Stimulated activated CD8-positive, alpha-beta memory T cell treated with anti-CD3 and anti-CD28 coated beads, Interleukin-7, amount 100 ng/mL, for 24 hours (primary cell): ENCODE results near the gene CD40.
"Not testable (repeated sequence)": the region's sequence is repeated elsewhere in the genome, so short reads cannot be mapped to it uniquely, and the experiment has no call there.

Source experiments
- DNase-seq: peaks from one replicate; pipeline ENCODE4 v3.0.0-alpha.2; 2020; ENCODE audit warnings: low read depth

CD40 gene

GRCh38 chr20:46099491-46100287, 18.4 kb upstream of the CD40 start:
- no peak for DNase-seq

DNA sequence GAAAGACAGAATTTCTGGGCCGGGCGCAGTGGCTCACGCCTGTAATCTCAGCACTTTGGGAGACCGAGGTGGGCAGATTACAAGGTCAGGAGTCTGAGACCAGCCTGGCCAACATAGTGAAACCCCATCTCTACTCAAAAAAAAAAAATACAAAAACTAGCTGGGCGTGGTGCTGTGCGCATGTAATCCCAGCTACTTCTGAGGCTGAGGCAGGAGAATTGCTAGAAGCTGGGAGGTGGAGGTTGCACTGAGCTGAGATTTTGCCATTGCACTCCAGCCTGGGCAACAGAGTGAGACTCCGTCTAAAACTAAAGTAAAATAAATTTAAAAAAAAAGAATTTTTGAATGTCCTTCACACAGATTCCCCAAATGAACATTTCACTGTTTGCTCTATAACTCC, 17.7 kb upstream of the CD40 start:
- not testable (repeated sequence) for DNase-seq

- DNase-seq = no peak
These were observed 17.1 kb upstream of the CD40 start for GRCh38 chr20:46100988-46101387.

DNA sequence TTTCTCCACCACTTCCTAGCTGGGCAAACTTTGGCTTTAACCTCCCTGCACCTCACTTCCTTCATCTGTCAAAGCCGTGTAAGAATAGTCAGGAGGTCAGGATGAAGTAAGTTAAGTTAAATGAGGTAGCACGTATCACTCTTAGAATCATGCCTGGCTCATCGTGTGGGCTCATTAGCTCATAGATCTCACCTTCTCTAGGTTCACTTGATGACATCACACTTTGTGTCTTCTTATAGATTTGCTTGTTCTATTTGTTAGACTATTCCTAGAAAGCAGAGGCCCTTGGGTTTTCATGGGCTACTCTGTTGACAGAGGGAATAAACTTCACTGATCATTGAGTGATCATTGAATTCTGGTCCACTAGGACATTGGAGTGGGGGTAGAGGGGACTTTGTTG, 16.2 kb upstream of the CD40 start:
- DNase-seq = no peak

- DNase-seq = no peak
These were observed 15.2 kb upstream of the CD40 start for GRCh38 chr20:46102940-46103339.

DNA sequence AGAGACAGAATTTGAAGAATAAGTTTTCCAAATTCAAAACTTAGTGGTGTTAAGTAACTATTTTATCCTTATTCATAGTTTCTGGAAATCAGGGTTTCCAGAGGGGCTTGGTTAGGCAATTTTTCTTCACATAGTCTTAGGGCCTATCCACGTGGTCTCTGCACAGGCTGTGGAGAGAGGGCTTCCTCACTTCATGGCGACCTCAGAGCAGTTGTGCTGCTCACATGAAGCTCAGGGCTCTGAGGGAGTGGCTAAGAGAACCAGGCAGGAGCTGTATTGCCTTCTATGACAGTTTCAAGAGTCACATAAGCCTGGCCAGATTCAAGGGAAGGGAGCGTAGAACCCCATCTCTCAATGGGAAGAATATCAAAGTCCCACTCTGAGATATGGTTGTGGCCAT, 13.9 kb upstream of the CD40 start:
- DNase-seq = no peak

GRCh38 chr20:46107061-46107460, 11.1 kb upstream of the CD40 start:
- DNase-seq = no peak

- no peak for DNase-seq
These were observed 9.7 kb upstream of the CD40 start for GRCh38 chr20:46108435-46108841.

DNA sequence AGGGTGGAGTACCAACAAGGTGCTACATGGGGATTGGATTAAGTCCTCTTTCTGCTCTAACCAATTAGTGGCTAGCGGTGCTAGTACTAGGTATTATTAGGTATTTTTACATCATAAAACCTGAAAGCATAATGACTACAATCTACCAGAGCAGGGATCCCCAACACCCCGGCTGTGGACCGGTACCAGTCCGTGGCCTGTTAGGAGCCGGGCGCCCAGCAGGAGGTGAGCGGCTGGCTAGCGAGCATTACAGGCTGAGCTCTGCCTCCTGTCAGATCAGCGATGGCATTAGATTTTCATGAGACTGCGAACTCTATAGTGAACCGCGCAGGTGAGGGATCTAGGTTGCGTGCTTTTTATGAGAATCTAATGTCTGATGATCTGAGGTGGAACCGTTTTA, 9.1 kb upstream of the CD40 start:
- DNase-seq = no peak

- DNase-seq = no peak
These were observed 6.9 kb upstream of the CD40 start for GRCh38 chr20:46111028-46111835.

GRCh38 chr20:46111836-46112212, 6.3 kb upstream of the CD40 start:
- no peak for DNase-seq

GRCh38 chr20:46112430-46113112, 5.5 kb upstream of the CD40 start:
- DNase-seq = no peak

- DNase-seq = no peak
These were observed 5.0 kb upstream of the CD40 start for GRCh38 chr20:46113113-46113470.

DNA sequence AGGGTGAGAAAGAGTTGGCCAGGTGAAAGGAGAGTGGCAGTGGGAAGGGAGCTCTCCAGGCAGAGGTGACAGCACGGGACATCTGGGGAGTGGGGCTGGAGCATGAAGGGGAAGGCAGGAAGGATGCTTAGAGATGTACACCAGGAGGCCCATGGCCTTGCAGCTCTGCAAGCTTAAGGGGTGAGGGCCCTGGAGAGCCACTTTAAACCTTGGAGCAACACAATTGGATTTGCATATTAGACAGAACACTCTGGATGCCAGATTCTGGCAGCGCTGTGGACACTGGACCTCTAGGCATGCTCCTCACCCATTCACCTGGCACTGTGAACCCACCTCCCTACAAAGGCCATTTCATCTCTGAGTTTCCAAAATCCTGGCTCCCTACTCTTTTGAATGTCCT, 3.7 kb upstream of the CD40 start:
- DNase-seq = no peak

- DNase-seq = no peak
These were observed 437 bp downstream of the CD40 start for GRCh38 chr20:46118481-46119020.

GRCh38 chr20:46119028-46119546, 973 bp downstream of the CD40 start:
- no peak for DNase-seq

DNA sequence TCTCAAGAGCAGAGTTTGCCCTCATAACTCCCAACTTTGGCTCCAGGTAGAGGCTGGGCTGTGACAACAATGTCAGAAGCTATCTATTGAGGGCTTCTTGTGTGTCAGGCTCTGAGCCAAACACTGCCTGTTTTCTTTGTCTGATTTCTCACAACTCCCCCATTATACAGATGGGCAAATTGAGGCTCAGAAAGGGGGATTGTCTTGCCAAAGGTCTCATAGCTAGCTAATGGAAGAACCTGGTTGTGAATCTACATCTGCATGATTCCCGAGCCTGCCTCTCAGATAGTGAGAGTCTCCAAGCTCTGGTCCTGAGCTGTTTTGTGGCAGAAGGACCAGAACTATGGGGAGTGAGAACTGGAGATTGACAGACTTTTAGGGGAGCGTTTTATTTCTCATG, 1.4 kb downstream of the CD40 start:
- no peak for DNase-seq

GRCh38 chr20:46120136-46120535, 2.0 kb downstream of the CD40 start:
- DNase-seq = no peak

GRCh38 chr20:46121184-46121930, 3.2 kb downstream of the CD40 start:
- no peak for DNase-seq

GRCh38 chr20:46122071-46122470, 4.0 kb downstream of the CD40 start:
- no peak for DNase-seq
